ENCODE measurements around the gene LPP. TPM values are rescaled to one million over a fixed set of nuclear protein-coding genes. Genes with fewer than 3 reads are reported as not detected.

Gene LPP
- total and polyA plus RNA-seq, 9 of the 15 experiments (the other 6 are each of a cell fraction or from before 2014, with no cell fraction given) = 0.07 to 0.18 TPM; not detected in 7

GRCh38 chr3:188583341-188584161 is 429.6 kb downstream of the LPP start (continued):
- TF ChIP-seq, protein P1, sequence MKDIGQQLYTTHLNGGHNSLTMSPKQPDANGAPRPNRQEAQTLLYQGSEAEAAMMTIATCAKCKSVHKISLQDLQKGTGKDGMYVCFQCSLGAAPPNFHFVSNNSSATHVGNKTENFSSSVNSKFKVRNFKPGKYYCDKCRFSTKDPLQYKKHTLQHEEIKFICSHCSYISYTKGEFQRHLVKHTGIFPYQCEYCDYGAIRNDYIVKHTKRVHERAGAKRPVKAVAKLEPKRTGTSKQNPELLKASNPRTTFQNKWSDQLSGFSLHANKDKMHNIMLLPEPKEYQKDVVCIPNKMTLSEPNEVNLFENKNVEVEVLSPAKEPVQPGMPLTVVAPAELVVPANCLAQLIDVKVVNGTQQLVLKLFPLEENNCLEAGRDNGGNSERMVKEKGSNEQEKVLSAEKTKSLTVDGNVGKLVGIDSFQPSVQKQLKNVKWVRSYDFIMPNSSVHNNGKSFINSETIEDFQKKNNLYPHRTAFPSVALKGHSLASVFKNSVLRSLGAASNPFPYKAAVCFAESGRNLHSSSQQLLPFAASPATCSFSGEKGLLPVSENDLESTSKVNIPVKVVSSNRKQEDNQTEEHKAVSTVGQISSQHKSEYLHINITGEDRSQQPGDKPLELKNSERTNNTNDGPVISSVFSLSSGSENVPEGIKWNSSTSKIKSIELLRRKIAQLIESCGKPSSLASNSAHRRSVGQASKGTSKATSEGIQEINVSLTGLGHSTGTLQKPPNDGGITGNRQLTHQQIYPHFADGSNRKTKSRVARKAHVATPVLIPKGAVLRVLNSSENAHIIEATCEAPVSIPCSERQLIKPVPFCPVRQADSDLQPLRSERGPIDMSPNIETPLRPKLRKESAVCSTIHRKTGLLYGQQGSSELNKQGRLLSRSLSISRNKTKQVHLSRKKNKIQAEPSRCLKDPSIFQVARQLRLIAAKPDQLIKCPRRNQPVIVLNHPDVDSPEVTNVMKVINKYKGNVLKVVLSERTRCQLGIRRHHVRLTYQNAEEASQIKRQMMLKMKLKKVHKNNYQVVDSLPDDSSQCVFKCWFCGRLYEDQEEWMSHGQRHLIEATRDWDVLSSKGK (CRISPR knock-in tag; IDR thresholded peaks at IDR 0.05) = no peak

DNA sequence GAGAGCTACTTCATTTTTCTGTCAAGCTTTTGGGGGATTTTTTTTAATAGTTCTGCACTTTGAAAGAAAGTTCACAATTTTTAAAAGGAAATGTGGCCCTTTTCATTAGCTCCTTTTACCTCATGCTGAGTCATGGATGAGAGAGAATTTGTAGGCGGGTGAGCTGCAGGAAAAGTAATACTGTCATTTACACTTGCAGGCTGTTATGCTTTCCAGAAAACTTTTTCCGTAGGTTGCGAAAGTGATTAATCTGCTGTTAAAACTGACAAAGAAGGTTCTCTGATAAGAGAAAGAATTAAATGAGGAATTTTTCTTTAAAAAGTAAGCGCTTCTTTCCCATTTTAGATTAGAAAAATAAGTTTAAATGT is 430.2 kb downstream of the LPP start:
- H3K9me3 ChIP-seq (replicated peaks; ENCODE audit: control insufficient read depth, insufficient read depth, low read depth, low read length) = no peaks in the 10 kb centered on the region
- H3K79me2 ChIP-seq (ENCODE audit: control insufficient read depth, insufficient read depth, low read length) = no peaks in the 10 kb centered on the region
- H3K27me3 ChIP-seq (ENCODE audit: control insufficient read depth in 2 of 2, insufficient read depth in 2 of 2, low read length in 2 of 2) = no peaks in the 10 kb centered on the region
- H3K4me2 ChIP-seq (ENCODE audit: insufficient read depth, low read length) = no peak overlapping the region
- 0% methylated on average over 4 of the region's 4 CpGs for WGBS (ENCODE audit: insufficient coverage, low coverage, missing lambda C conversion rate)
- no peak overlapping the region for H3K27ac ChIP-seq (ENCODE audit: extremely low read depth, low read depth, low read length)
- in situ Hi-C loops (cut with MboI) (no loop called here), intact Hi-C loops (cut with micrococcal nuclease) (no loop called here)
- ATAC-seq = no peak
- no peaks in the 10 kb centered on the region for H3K9me1 ChIP-seq (ENCODE audit: control insufficient read depth, insufficient read depth, low read length)
- CTCF ChIA-PET (ENCODE audit: low intra/inter-chr PET ratio) = no interaction called here
- no peak overlapping the region for H3K9ac ChIP-seq (ENCODE audit: insufficient read depth in 1 of 2, low read depth in 2 of 2, low read length in 2 of 2)
- POLR2A ChIA-PET = no interaction called here
- TF ChIP-seq JUN (IDR thresholded peaks at IDR 0.05; ENCODE audit: borderline replicate concordance, low read depth, low read length) (no peak), JUN (CRISPR knock-in tag; IDR thresholded peaks at IDR 0.05; ENCODE audit: borderline replicate concordance) (no peak), ZBTB33 (CRISPR knock-in tag; IDR thresholded peaks at IDR 0.05) (no peak), LARP7 (IDR thresholded peaks at IDR 0.05) (no peak)
- TF ChIP-seq, protein P2, sequence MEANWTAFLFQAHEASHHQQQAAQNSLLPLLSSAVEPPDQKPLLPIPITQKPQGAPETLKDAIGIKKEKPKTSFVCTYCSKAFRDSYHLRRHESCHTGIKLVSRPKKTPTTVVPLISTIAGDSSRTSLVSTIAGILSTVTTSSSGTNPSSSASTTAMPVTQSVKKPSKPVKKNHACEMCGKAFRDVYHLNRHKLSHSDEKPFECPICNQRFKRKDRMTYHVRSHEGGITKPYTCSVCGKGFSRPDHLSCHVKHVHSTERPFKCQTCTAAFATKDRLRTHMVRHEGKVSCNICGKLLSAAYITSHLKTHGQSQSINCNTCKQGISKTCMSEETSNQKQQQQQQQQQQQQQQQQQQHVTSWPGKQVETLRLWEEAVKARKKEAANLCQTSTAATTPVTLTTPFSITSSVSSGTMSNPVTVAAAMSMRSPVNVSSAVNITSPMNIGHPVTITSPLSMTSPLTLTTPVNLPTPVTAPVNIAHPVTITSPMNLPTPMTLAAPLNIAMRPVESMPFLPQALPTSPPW (CRISPR knock-in tag; IDR thresholded peaks at IDR 0.05) = no peak
- H3K36me3 ChIP-seq (ENCODE audit: control insufficient read depth, insufficient read depth, low read length) = no peaks in the 10 kb centered on the region
- no peak overlapping the region for H2AFZ ChIP-seq (ENCODE audit: low read depth, low read length)
- no peak overlapping the region for H3K4me3 ChIP-seq
- no peak for DNase-seq (ENCODE audit: extremely low read depth in 1 of 4, low spot score in 3 of 4)
- no peak for FAIRE-seq
- no peaks in the 10 kb centered on the region for H4K20me1 ChIP-seq (replicated peaks; ENCODE audit: control insufficient read depth, insufficient read depth, low read length)
- no peaks in the 10 kb centered on the region for H3K4me1 ChIP-seq (replicated peaks in 1 of 2; ENCODE audit: control insufficient read depth in 2 of 2, insufficient read depth in 2 of 2, low read length in 2 of 2)
- no TSS peak for BruUV-seq (replicated peaks)

Measured in K562 (cell line).